Fibroblast of lung (primary cell): ENCODE data around the gene IGF1. TPM values are rescaled to one million over a fixed set of nuclear protein-coding genes. Genes with fewer than 3 reads are reported as not detected.
"Not testable (repeated sequence)": the region's sequence is repeated elsewhere in the genome, so short reads cannot be mapped to it uniquely, and the experiment has no call there.

Experiments used
- DNase-seq, 2 donors: peaks; one replicate each; pipeline versions ENCODE4 v3.0.0 to v3.0.0-alpha.2; 2010; ENCODE audit warnings: low read depth in 2 of 2
- H2AFZ ChIP-seq: 2 replicates; pipeline ENCODE4 v1.5.1; 2012; ENCODE audit warnings: low read length, control low read depth, inconsistent platforms
- H3K27ac ChIP-seq: 2 replicates; pipeline ENCODE4 v1.5.1; 2011; ENCODE audit warnings: low read length, control low read depth; ENCODE audit not compliant: insufficient read depth
- H3K27me3 ChIP-seq: 2 replicates; pipeline ENCODE4 v1.5.1; 2011; ENCODE audit warnings: mild to moderate bottlenecking, low read length; ENCODE audit not compliant: control insufficient read depth, insufficient read depth
- H3K36me3 ChIP-seq: 2 replicates; pipeline ENCODE4 v1.5.1; 2011; ENCODE audit warnings: low read length; ENCODE audit not compliant: control insufficient read depth, insufficient read depth
- H3K4me1 ChIP-seq: 2 replicates; pipeline ENCODE4 v1.5.1; 2011; ENCODE audit warnings: low read length; ENCODE audit not compliant: control insufficient read depth, insufficient read depth; ENCODE audit errors: extremely low read depth
- H3K4me2 ChIP-seq: 2 replicates; pipeline ENCODE4 v1.5.1; 2011; ENCODE audit warnings: low read length, control low read depth; ENCODE audit not compliant: insufficient read depth; ENCODE audit errors: extremely low read depth
- H3K4me3 ChIP-seq, 4 experiments: fragments of 200-600 bp in 1 of 4; sonication (generic) in 1 of 4; replicated peaks in 1 of 4; 2 replicates each; pipeline ENCODE4 v1.5.1; 2011 to 2016; ENCODE audit warnings: low read length in 4 of 4, low read depth in 3 of 4, mild to moderate bottlenecking in 3 of 4, control low read depth in 2 of 4, inconsistent platforms in 1 of 4, mixed read lengths in 1 of 4; ENCODE audit not compliant: insufficient read depth in 1 of 4; ENCODE audit errors: control extremely low read depth in 1 of 4
- H3K79me2 ChIP-seq: 2 replicates; pipeline ENCODE4 v1.5.1; 2012; ENCODE audit warnings: mild to moderate bottlenecking, low read length, inconsistent platforms; ENCODE audit not compliant: control insufficient read depth, insufficient read depth
- H3K9ac ChIP-seq: 2 replicates; pipeline ENCODE4 v1.5.1; 2011; ENCODE audit warnings: mild to moderate bottlenecking, low read length, control low read depth; ENCODE audit not compliant: insufficient read depth
- H3K9me3 ChIP-seq: 2 replicates; pipeline ENCODE4 v1.5.1; 2012; ENCODE audit warnings: low read depth, low read length; ENCODE audit not compliant: control insufficient read depth, insufficient read depth
- H4K20me1 ChIP-seq: 2 replicates; pipeline ENCODE4 v1.5.1; 2011; ENCODE audit warnings: low read length; ENCODE audit not compliant: control insufficient read depth, insufficient read depth; ENCODE audit errors: extremely low read depth
- EZH2 ChIP-seq: IDR thresholded peaks from 2 replicates; pipeline ENCODE4 v1.5.1; 2012; ENCODE audit warnings: low read length, control low read depth, mild to moderate bottlenecking; ENCODE audit errors: missing control alignments
- polyA plus RNA-seq, 2 donors: library from polyadenylated mRNA; depleted of rRNA in 1 of 2; stranded (reverse) in 1 of 2; unstranded in 1 of 2; fragments of >200 nt; gene quantifications; 2 replicates each; pipeline ENCODE4 v1.2.1, GENCODE V29; 2011 to 2012; ENCODE audit warnings: missing spikeins in 1 of 2
- total RNA-seq: library from RNA; depleted of rRNA; stranded (reverse); fragments of >200 nt; gene quantifications from 2 replicates; pipeline ENCODE4 v1.2.1, GENCODE V29; 2014
- TF ChIP-seq, protein P1 (sequence below), 2 donors: IDR thresholded peaks in 1 of 2; conservative IDR thresholded peaks in 1 of 2; 1 replicate in 1 of 2; 2 replicates in 1 of 2; pipeline ENCODE4 v1.5.1; 2011 to 2012; ENCODE audit warnings: low read length in 2 of 2, control low read depth in 1 of 2, inconsistent platforms in 1 of 2, low read depth in 1 of 2, mild to moderate bottlenecking in 1 of 2

The IGF1 gene
- total and polyA plus RNA-seq, 2 donors (not counting 1 experiment from before 2014, with no cell fraction given): 0.05 to 0.83 TPM

DNA sequence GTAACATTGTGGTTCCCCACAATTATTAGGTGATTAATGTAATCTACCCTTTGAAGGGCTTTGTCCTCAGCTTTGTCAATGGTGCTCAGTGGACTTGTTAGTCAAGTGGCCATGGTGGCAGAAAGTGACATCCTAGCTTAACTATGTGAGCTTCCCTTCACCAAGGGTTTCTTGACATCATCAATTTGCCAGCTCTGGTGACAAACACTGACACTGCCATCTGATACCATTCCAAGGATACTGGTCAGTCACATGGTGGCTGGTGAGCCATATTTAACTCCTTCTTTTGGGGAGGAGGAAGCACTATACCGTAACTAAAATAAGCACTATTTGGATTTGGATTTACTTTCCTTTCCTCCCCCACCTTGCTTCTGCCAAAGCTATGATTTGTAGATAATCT, 115.7 kb downstream of the IGF1 start:
- no peak overlapping the region for H2AFZ ChIP-seq

DNA sequence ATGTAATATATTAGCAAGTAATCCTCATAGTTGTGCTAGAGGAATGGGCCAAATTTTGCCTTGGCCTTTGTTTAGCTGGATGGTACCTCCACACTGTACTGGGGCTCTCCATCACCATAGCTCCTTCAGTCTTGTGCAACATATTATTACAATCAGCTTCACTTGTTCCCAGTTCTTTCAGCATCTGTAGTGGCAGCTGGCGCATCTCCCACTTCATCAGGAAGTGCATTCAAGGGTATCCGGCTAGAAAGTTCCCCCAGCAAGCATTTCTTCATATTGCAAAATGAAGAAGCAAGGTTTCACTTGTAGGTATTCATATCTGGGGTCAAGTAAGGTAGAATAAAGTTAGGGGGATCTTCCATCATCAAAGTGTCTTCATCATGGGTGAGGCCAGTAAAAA, 123.7 kb downstream of the IGF1 start:
- Histone ChIP-seq H3K4me1 (no peaks in the 10 kb centered on the region), H3K27ac (no peak overlapping the region), H3K4me3 (no peak overlapping the region), H2AFZ (no peak overlapping the region), H3K9me3 (no peaks in the 10 kb centered on the region), H3K4me2 (no peak overlapping the region), H3K36me3 (no peaks in the 10 kb centered on the region), H3K9ac (no peak overlapping the region), H4K20me1 (no peaks in the 10 kb centered on the region), H3K79me2 (no peaks in the 10 kb centered on the region), H3K27me3 (no peaks in the 10 kb centered on the region)
- TF ChIP-seq EZH2: no peak
- TF ChIP-seq, protein P1, sequence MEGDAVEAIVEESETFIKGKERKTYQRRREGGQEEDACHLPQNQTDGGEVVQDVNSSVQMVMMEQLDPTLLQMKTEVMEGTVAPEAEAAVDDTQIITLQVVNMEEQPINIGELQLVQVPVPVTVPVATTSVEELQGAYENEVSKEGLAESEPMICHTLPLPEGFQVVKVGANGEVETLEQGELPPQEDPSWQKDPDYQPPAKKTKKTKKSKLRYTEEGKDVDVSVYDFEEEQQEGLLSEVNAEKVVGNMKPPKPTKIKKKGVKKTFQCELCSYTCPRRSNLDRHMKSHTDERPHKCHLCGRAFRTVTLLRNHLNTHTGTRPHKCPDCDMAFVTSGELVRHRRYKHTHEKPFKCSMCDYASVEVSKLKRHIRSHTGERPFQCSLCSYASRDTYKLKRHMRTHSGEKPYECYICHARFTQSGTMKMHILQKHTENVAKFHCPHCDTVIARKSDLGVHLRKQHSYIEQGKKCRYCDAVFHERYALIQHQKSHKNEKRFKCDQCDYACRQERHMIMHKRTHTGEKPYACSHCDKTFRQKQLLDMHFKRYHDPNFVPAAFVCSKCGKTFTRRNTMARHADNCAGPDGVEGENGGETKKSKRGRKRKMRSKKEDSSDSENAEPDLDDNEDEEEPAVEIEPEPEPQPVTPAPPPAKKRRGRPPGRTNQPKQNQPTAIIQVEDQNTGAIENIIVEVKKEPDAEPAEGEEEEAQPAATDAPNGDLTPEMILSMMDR (conservative IDR thresholded peaks at IDR 0.05 in 1 of 2, IDR thresholded peaks at IDR 0.05 in 1 of 2; ENCODE audit: low read depth in 1 of 2, low read length in 2 of 2): no peak
- no peak for DNase-seq

More for the DNA sequence above, 115.7 kb downstream of the IGF1 start:
- H3K4me2 ChIP-seq: no peak overlapping the region
- H3K36me3 ChIP-seq: no peaks in the 10 kb centered on the region
- no peaks in the 10 kb centered on the region for H3K9me3 ChIP-seq
- H3K79me2 ChIP-seq: no peaks in the 10 kb centered on the region
- no peak overlapping the region for H3K27ac ChIP-seq
- H3K4me1 ChIP-seq: no peaks in the 10 kb centered on the region
- no peak overlapping the region for H3K9ac ChIP-seq
- TF ChIP-seq, protein P1 (conservative IDR thresholded peaks at IDR 0.05 in 1 of 2, IDR thresholded peaks at IDR 0.05 in 1 of 2; ENCODE audit: low read depth in 1 of 2, low read length in 2 of 2): no peak
- TF ChIP-seq EZH2: no peak
- H4K20me1 ChIP-seq: no peaks in the 10 kb centered on the region
- no peak for DNase-seq
- H3K27me3 ChIP-seq: no peaks in the 10 kb centered on the region
- H3K4me3 ChIP-seq: no peak overlapping the region

DNA sequence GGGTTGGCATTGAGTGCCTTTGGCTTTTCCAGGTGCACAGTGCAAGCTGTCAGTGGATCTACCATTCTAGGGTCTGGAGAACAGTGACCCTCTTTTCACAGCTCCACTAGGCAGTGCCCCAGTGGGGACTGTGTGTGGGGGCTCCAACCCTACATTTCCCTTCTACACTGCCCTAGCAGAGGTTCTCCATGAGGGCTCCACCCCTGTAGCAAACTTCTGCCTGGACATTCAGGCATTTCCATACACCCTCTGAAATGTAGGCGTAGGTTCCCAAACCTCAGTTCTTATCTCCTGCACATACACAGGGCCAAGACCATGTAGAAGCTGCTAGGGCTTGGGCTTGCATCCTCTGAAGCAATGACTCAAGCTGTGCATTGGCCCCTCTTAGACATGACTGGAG, 126.1 kb downstream of the IGF1 start:
- H4K20me1 ChIP-seq, H3K4me3 ChIP-seq, H3K9ac ChIP-seq, DNase-seq, H3K79me2 ChIP-seq, H3K4me2 ChIP-seq, H2AFZ ChIP-seq, H3K27ac ChIP-seq, H3K27me3 ChIP-seq, H3K36me3 ChIP-seq, H3K4me1 ChIP-seq, H3K9me3 ChIP-seq: not testable (repeated sequence)
